HepG2 (cell line): ENCODE results near the gene EEPD1. TPM values are rescaled to one million over a fixed set of nuclear protein-coding genes. Genes with fewer than 3 reads are reported as not detected.

Source experiments
- ARID2 ChIP-seq: sonication (generic); formaldehyde crosslinking; IDR thresholded peaks from 2 replicates; pipeline ENCODE4 v1.8.1; 2022; ENCODE audit warnings: mild to moderate bottlenecking, missing genetic modification reagents, borderline replicate concordance
- CREM ChIP-seq, 2 experiments: sonication (generic) in 1 of 2; formaldehyde crosslinking in 1 of 2; IDR thresholded peaks; 2 replicates each; pipeline versions ENCODE4 v1.4.0 to v1.6.1; 2016 to 2020; ENCODE audit warnings: antibody characterized with exemption in 1 of 2, mild to moderate bottlenecking in 1 of 2, missing genetic modification reagents in 1 of 2
- FOXK1 ChIP-seq: sonication (generic); formaldehyde crosslinking; IDR thresholded peaks from 2 replicates; pipeline ENCODE4 v1.4.0; 2020; ENCODE audit warnings: low read depth, missing genetic modification reagents, borderline replicate concordance
- JDP2 ChIP-seq: sonication (generic); formaldehyde crosslinking; IDR thresholded peaks from 2 replicates; pipeline ENCODE4 v1.8.1; 2022; ENCODE audit warnings: missing genetic modification reagents, borderline replicate concordance
- KAT7 ChIP-seq: IDR thresholded peaks from 2 replicates; pipeline ENCODE4 v1.6.1; 2018; ENCODE audit warnings: borderline replicate concordance, missing compliant biosample characterization
- KLF15 ChIP-seq: sonication (generic); formaldehyde crosslinking; IDR thresholded peaks from 2 replicates; pipeline ENCODE4 v1.8.1; 2023; ENCODE audit warnings: borderline replicate concordance, mild to moderate bottlenecking, inconsistent platforms, missing genetic modification reagents, mixed read lengths
- KMT2A ChIP-seq: sonication (generic); formaldehyde crosslinking; IDR thresholded peaks from 2 replicates; pipeline ENCODE4 v1.4.0; 2020; ENCODE audit warnings: missing genetic modification reagents
- NFIC ChIP-seq: IDR thresholded peaks from 2 replicates; pipeline ENCODE4 v1.6.1; 2012; ENCODE audit warnings: mild to moderate bottlenecking, low read length, inconsistent platforms
- NR2F2 ChIP-seq: IDR thresholded peaks from 2 replicates; pipeline ENCODE4 v1.6.1; 2012; ENCODE audit warnings: low read depth, inconsistent platforms, borderline replicate concordance
- POLR2AphosphoS2 ChIP-seq: IDR thresholded peaks from 2 replicates; pipeline ENCODE4 v1.6.1; 2011; ENCODE audit warnings: low read depth, low read length, improper control_type of control experiment
- RFXAP ChIP-seq: sonication (generic); formaldehyde crosslinking; IDR thresholded peaks from 2 replicates; pipeline ENCODE4 v1.4.0; 2020; ENCODE audit warnings: missing genetic modification reagents, borderline replicate concordance
- SNAPC2 ChIP-seq: sonication (generic); formaldehyde crosslinking; IDR thresholded peaks from 2 replicates; pipeline ENCODE4 v1.8.1; 2022; ENCODE audit warnings: mild to moderate bottlenecking, missing genetic modification reagents
- XBP1 ChIP-seq: sonication (generic); formaldehyde crosslinking; IDR thresholded peaks from 2 replicates; pipeline ENCODE4 v1.5.0; 2020; ENCODE audit warnings: missing genetic modification reagents
- YEATS2 ChIP-seq: sonication (generic); formaldehyde crosslinking; IDR thresholded peaks from 2 replicates; pipeline ENCODE4 v1.4.0; 2020; ENCODE audit warnings: missing genetic modification reagents, borderline replicate concordance
- ZNF101 ChIP-seq: sonication (generic); formaldehyde crosslinking; IDR thresholded peaks from 2 replicates; pipeline ENCODE4 v1.4.0; 2020; ENCODE audit warnings: mild to moderate bottlenecking, low read depth, missing genetic modification reagents, borderline replicate concordance
- ZNF143 ChIP-seq: sonication (generic); formaldehyde crosslinking; IDR thresholded peaks from 2 replicates; pipeline ENCODE4 v1.4.0; 2020; ENCODE audit warnings: missing genetic modification reagents
- ZNF20 ChIP-seq: sonication (generic); formaldehyde crosslinking; IDR thresholded peaks from 2 replicates; pipeline ENCODE4 v1.4.0; 2020; ENCODE audit warnings: mild to moderate bottlenecking, moderate library complexity, missing genetic modification reagents
- ZNF567 ChIP-seq: sonication (generic); formaldehyde crosslinking; IDR thresholded peaks from 2 replicates; pipeline ENCODE4 v1.8.1; 2023; ENCODE audit warnings: mild to moderate bottlenecking, missing genetic modification reagents, borderline replicate concordance
- ZNF614 ChIP-seq: IDR thresholded peaks from 2 replicates; pipeline ENCODE4 v1.6.1; 2018; ENCODE audit warnings: missing biosample characterization, missing genetic modification reagents, inconsistent platforms, borderline replicate concordance
- polyA plus RNA-seq, 8 experiments: library from polyadenylated mRNA; depleted of rRNA in 3 of 8; stranded (reverse) in 7 of 8; unstranded in 1 of 8; fragments of >200 nt; fragmentation: Illumina TruSeq in 4 of 8; extraction: Trizol in 4 of 8; gene quantifications; 2 replicates each; pipeline versions ENCODE4 v1.2.1 to v1.2.3, GENCODE V29; 2011 to 2016; ENCODE audit warnings: low read depth in 4 of 8, missing spikeins in 1 of 8, mixed read lengths in 1 of 8; ENCODE audit not compliant: insufficient read depth in 1 of 8
- total RNA-seq, 5 experiments: library from RNA; depleted of rRNA; stranded (reverse); fragments of >200 nt; fragmentation: Illumina TruSeq; extraction: Trizol; gene quantifications; 2 replicates each; pipeline ENCODE4 v1.2.3, GENCODE V29; 2016; ENCODE audit warnings: low read depth in 1 of 5
- TF ChIP-seq, protein P1 (sequence below): sonication (generic); formaldehyde crosslinking; IDR thresholded peaks from 2 replicates; pipeline ENCODE4 v1.9.0; 2021; ENCODE audit warnings: missing genetic modification reagents, mild to moderate bottlenecking, borderline replicate concordance
- TF ChIP-seq, protein P2 (sequence below): sonication (generic); formaldehyde crosslinking; IDR thresholded peaks from 2 replicates; pipeline ENCODE4 v1.8.1; 2023; ENCODE audit warnings: mild to moderate bottlenecking, missing genetic modification reagents
- TF ChIP-seq, protein P3 (sequence below): sonication (generic); formaldehyde crosslinking; IDR thresholded peaks from 2 replicates; pipeline ENCODE4 v1.5.0; 2020; ENCODE audit warnings: missing genetic modification reagents
- TF ChIP-seq, protein P4 (sequence below): sonication (generic); formaldehyde crosslinking; IDR thresholded peaks from 2 replicates; pipeline ENCODE4 v1.9.0; 2021; ENCODE audit warnings: missing genetic modification reagents, borderline replicate concordance

EEPD1 gene
- total and polyA plus RNA-seq, 2 of the 13 experiments (the other 11 are each of a cell fraction or from before 2014, with no cell fraction given) = 10.1 to 16.4 TPM

DNA sequence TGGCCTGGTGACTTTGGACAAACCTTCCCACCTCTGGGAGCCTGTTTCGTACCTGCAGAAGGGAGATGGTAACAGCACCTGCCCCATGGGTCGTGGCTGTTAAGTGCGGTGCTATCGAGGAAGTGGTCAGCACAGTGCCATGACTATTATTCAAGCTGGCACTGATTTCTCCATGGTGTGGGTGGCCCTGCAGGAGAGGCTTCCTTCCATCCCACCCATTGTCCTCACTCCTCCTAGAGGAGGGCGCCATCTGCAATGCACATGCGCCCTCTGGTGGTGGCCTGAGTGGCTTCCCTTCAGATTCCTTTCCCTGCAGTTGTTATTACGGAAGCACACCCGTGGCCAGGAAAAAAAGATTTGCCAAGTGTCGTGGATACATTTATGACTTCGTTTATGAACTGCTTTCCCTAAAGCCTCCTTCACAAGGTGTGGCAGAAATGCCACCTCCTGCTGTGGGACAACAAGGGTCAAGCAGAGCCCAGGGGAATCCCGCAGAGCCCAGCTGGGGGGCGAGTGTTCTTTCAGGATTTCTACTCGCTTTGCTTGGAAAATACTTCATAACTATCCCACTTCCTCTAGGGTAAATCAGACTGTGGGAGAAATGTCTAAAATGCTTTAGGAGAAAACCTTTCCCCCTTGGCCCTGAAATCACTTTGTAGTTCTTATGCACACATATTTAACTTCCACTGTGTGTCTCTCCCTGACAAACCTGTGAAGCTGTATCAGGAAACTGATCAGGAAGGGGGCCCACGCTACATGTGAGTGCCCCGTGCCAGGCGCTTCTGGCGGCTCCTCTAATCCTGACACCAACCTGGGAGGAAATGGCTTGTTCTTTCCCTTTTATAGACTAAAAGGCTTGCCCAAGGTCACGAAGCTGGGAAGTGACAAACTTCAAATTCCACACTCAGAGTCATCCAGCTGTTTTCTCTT, 138.6 kb downstream of the EEPD1 start (continued):
- no peak for TF ChIP-seq RFXAP (CRISPR knock-in tag)
- no peak; the same call in 1 of the 2 replicates for TF ChIP-seq YEATS2 (CRISPR knock-in tag)
- TF ChIP-seq ZNF614 = no peak
- TF ChIP-seq KMT2A (CRISPR knock-in tag) = 0 out of 2 replicates have a peak, but pooled peaks have one; percentile 24
- 0 out of 2 replicates have a peak, but pooled peaks have one; percentile 26 for TF ChIP-seq CREM (IDR thresholded peaks at IDR 0.05)
- TF ChIP-seq CREM (CRISPR knock-in tag; IDR thresholded peaks at IDR 0.05) = no peak
- no peak for TF ChIP-seq JDP2 (CRISPR knock-in tag)
- TF ChIP-seq SNAPC2 = no peak
- TF ChIP-seq KAT7 (CRISPR knock-in tag) = no peak
- TF ChIP-seq ZNF567 (CRISPR knock-in tag) = no peak
- no peak for TF ChIP-seq XBP1 (CRISPR knock-in tag)
- no peak for TF ChIP-seq ARID2 (CRISPR knock-in tag)
- TF ChIP-seq, protein P1, sequence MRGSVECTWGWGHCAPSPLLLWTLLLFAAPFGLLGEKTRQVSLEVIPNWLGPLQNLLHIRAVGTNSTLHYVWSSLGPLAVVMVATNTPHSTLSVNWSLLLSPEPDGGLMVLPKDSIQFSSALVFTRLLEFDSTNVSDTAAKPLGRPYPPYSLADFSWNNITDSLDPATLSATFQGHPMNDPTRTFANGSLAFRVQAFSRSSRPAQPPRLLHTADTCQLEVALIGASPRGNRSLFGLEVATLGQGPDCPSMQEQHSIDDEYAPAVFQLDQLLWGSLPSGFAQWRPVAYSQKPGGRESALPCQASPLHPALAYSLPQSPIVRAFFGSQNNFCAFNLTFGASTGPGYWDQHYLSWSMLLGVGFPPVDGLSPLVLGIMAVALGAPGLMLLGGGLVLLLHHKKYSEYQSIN = no peak
- TF ChIP-seq, protein P2, sequence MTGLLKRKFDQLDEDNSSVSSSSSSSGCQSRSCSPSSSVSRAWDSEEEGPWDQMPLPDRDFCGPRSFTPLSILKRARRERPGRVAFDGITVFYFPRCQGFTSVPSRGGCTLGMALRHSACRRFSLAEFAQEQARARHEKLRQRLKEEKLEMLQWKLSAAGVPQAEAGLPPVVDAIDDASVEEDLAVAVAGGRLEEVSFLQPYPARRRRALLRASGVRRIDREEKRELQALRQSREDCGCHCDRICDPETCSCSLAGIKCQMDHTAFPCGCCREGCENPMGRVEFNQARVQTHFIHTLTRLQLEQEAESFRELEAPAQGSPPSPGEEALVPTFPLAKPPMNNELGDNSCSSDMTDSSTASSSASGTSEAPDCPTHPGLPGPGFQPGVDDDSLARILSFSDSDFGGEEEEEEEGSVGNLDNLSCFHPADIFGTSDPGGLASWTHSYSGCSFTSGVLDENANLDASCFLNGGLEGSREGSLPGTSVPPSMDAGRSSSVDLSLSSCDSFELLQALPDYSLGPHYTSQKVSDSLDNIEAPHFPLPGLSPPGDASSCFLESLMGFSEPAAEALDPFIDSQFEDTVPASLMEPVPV = no peak
- TF ChIP-seq KLF15 (CRISPR knock-in tag) = no peak
- TF ChIP-seq, protein P3, sequence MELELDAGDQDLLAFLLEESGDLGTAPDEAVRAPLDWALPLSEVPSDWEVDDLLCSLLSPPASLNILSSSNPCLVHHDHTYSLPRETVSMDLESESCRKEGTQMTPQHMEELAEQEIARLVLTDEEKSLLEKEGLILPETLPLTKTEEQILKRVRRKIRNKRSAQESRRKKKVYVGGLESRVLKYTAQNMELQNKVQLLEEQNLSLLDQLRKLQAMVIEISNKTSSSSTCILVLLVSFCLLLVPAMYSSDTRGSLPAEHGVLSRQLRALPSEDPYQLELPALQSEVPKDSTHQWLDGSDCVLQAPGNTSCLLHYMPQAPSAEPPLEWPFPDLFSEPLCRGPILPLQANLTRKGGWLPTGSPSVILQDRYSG (CRISPR knock-in tag) = no peak
- no peak for TF ChIP-seq NR2F2
- no peak; the same call in 1 of the 2 replicates for TF ChIP-seq NFIC
- TF ChIP-seq, protein P4, sequence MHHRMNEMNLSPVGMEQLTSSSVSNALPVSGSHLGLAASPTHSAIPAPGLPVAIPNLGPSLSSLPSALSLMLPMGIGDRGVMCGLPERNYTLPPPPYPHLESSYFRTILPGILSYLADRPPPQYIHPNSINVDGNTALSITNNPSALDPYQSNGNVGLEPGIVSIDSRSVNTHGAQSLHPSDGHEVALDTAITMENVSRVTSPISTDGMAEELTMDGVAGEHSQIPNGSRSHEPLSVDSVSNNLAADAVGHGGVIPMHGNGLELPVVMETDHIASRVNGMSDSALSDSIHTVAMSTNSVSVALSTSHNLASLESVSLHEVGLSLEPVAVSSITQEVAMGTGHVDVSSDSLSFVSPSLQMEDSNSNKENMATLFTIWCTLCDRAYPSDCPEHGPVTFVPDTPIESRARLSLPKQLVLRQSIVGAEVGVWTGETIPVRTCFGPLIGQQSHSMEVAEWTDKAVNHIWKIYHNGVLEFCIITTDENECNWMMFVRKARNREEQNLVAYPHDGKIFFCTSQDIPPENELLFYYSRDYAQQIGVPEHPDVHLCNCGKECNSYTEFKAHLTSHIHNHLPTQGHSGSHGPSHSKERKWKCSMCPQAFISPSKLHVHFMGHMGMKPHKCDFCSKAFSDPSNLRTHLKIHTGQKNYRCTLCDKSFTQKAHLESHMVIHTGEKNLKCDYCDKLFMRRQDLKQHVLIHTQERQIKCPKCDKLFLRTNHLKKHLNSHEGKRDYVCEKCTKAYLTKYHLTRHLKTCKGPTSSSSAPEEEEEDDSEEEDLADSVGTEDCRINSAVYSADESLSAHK (CRISPR knock-in tag) = no peak
- TF ChIP-seq POLR2AphosphoS2 = no peak
- TF ChIP-seq ZNF20 (CRISPR knock-in tag) = no peak
- TF ChIP-seq ZNF101 (CRISPR knock-in tag) = no peak
- no peak for TF ChIP-seq ZNF143 (CRISPR knock-in tag)
- no peak for TF ChIP-seq FOXK1
